CD4-positive, alpha-beta T cell treated with Interleukin-17A for 4 hours (primary cell): ENCODE measurements around the gene UMODL1.

Source experiments
- DNase-seq: peaks from one replicate; pipeline ENCODE4 v3.0.0-alpha.2; 2020; ENCODE audit warnings: mixed read lengths

Gene UMODL1, protein sequence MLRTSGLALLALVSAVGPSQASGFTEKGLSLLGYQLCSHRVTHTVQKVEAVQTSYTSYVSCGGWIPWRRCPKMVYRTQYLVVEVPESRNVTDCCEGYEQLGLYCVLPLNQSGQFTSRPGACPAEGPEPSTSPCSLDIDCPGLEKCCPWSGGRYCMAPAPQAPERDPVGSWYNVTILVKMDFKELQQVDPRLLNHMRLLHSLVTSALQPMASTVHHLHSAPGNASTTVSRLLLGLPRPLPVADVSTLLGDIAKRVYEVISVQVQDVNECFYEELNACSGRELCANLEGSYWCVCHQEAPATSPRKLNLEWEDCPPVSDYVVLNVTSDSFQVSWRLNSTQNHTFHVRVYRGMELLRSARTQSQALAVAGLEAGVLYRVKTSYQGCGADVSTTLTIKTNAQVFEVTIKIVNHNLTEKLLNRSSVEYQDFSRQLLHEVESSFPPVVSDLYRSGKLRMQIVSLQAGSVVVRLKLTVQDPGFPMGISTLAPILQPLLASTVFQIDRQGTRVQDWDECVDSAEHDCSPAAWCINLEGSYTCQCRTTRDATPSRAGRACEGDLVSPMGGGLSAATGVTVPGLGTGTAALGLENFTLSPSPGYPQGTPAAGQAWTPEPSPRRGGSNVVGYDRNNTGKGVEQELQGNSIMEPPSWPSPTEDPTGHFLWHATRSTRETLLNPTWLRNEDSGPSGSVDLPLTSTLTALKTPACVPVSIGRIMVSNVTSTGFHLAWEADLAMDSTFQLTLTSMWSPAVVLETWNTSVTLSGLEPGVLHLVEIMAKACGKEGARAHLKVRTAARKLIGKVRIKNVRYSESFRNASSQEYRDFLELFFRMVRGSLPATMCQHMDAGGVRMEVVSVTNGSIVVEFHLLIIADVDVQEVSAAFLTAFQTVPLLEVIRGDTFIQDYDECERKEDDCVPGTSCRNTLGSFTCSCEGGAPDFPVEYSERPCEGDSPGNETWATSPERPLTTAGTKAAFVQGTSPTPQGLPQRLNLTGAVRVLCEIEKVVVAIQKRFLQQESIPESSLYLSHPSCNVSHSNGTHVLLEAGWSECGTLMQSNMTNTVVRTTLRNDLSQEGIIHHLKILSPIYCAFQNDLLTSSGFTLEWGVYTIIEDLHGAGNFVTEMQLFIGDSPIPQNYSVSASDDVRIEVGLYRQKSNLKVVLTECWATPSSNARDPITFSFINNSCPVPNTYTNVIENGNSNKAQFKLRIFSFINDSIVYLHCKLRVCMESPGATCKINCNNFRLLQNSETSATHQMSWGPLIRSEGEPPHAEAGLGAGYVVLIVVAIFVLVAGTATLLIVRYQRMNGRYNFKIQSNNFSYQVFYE

GRCh38 chr21:42071146-42071737 lies at the start of gene UMODL1:
TSS of gene UMODL1 (plus strand) at chr21:42071317. CDS start at chr21:42071317, 0 bp downstream.
- DNase-seq, result no peak

DNA sequence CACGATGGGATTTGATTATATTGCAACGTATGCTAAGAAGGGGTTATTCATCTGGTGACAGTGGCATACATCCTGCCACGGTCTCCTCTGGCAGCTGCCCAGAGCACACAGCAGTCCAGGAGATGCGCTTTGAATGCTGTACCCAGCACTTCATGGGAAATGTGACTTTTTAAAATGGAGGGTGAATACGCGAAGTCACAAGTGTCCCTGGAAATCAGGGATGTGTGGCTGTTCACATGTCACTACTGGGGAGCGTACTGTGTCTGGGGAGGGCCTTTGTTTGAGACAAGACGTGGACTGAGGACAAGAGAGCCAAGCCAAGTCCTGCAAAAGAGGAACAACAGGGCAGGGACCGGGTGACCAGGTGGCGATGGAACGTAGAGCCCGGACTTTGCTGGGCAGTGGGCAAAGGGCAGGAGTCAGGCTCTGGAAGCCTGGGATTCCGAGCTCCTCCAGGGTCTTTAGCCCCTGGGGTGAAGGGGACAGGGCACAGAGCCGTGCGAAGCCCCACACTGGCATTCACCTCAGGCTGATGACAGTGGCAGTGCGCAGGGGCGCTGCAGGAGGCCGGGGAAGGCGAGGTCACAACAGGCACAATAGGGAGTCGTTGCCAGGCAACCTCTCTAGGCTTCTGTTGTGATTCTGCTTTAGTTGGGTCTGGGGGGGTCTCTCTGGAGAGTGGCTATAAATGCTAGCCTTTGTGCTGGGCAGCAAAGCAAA lies 49.6 kb upstream of the UMODL1 start:
- DNase-seq, result no peak

DNA sequence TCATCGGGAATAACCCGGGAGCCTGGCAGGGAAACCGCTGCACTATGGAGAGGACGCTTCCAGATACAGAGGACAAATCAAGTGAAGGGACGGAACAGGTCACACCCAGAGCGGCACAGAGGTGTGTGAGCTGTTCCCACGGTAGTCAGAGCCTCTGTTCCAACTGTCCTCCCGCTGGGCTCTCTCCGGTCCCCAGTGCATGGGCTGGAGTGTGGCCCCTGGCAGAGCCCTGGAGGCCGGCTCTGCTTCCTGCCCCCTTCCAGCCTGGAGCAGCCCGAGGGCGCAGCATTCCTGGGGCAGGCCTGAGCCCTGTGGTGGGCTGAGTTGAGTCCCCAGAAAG lies 49.1 kb upstream of the UMODL1 start:
- no peak for DNase-seq

- no peak for DNase-seq
These were observed 48.2 kb upstream of the UMODL1 start for GRCh38 chr21:42022906-42023305.

GRCh38 chr21:42025376-42026081 lies 45.6 kb upstream of the UMODL1 start:
- DNase-seq, result no peak

GRCh38 chr21:42026082-42026435 lies 45.1 kb upstream of the UMODL1 start:
- no peak for DNase-seq

- DNase-seq, result no peak
These were observed 43.9 kb upstream of the UMODL1 start for GRCh38 chr21:42027085-42027821.

- no peak for DNase-seq
These were observed 43.0 kb upstream of the UMODL1 start for GRCh38 chr21:42027822-42028765.

- DNase-seq, result no peak
These were observed 42.2 kb upstream of the UMODL1 start for GRCh38 chr21:42028766-42029425.

DNA sequence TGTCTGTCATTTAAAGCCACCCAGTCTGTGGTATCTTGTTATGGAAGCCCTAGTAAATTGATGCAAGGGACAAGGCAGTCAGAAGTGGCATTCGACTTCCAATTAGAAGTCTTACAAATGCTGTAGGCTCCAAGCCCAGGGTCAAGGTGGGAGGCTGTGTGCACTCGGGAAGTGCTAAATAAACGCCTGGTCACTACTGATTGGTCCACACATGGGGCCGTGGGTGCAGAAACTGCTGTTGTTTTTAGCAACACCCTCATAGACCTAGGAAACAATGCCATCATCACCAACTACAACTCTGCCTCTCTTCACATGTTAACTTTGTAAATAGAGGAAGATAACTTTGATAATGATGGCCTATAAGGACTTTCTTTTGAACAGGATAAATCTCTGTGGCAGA lies 40.8 kb upstream of the UMODL1 start:
- DNase-seq, result no peak

- DNase-seq, result no peak
These were observed 39.9 kb upstream of the UMODL1 start for GRCh38 chr21:42031241-42031640.

- no peak for DNase-seq
These were observed 39.3 kb upstream of the UMODL1 start for GRCh38 chr21:42031816-42032215.

GRCh38 chr21:42032266-42032665 lies 38.9 kb upstream of the UMODL1 start:
- no peak for DNase-seq

- DNase-seq, result no peak
These were observed 38.1 kb upstream of the UMODL1 start for GRCh38 chr21:42032968-42033367.

DNA sequence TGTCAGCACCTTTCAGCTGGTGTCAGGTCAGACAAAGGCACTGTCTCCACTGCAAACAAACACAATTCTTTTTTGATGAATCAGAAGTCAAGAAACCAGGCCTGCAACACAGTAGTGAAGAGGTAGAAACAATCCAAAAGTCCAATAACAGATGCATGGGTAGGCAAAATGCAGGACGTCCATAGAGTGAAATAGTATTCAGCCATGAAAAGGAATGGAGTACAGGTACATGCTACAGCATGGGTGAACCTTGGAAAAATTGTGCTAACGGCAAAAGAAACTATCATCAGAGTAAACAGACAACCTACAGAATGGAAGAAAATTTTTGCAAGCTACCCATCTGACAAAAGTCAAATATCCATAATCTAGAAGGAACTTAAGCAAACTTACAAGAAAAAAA lies 34.8 kb upstream of the UMODL1 start:
- no peak for DNase-seq

DNA sequence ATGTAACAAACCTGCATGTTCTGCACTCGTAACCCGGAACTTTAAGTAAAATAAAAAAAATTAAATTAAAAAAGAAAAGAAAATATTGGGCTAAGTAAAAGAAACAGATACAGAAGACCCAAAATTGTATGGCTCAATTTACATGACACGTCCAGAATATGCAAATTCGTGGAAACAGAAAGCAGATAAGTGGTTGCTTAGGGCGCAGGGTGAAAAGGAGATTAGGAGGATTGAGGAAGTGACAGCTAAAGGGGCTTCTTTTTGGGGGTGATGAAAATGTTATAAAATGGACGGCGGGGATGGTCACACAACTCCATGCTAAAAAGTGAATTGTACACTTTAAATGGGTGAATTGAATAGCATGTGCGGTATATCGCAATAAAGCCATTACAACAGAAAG lies 33.6 kb upstream of the UMODL1 start:
- no peak for DNase-seq

GRCh38 chr21:42037943-42038342 lies 33.2 kb upstream of the UMODL1 start:
- DNase-seq, result no peak

DNA sequence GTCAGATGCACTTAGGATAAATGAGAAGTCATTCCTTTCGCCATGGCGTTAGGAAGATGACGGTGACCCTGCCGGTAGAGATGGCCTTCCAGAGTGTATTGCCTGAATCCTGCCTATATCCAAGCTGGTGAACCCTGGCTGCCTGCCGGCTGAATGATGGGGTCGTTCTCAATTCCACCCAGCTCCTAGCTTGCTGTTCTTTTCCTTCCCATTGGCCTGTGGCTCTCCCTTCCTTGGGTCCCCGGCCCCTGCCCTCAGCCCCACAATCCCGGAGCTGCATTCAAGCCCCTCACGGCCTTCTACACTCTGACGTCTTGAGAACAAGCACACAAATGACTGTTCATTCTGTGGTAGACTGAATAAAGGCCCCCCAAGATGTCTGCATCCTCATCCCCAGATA lies 32.7 kb upstream of the UMODL1 start:
- no peak for DNase-seq

DNA sequence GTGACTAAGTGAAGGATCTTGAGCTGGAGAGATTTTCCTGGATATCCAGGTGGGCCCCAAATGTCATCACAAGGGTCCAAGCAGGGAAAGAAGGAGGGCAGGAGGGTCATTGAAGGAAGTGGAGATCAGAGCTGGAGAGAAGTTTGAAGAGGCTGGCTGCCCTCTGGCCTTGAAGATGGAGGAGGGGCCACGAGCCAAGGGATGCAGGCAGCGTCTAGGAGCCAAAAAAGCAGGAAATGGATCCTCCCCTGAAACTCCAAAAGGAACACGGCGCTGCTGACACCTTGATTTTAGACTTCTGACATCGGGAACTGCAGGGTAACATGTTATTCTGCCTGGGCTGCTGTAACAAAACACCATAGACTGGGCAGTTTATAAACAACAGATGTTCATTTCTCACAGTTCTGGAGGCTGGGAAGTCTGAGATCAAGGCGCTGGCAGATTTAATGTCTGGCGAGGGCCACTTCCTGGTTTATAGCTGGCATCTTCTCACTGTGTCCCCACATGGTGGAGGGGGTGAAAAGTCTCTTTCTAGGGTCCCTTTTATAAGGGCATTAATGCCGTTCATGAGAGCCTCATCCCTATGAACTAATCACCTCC lies 32.2 kb upstream of the UMODL1 start:
- DNase-seq, result no peak
